Progenitor cell of endocrine pancreas (in vitro differentiated cells): ENCODE measurements around the gene SPG11. TPM values are rescaled to one million over a fixed set of nuclear protein-coding genes. Genes with fewer than 3 reads are reported as not detected.
A peak's percentile ranks its signal among the peaks of the same experiment; 100 is the strongest.

Experiments
- DNase-seq: peaks from one replicate; pipeline ENCODE4 v3.0.0; 2021; ENCODE audit warnings: low spot score; ENCODE audit not compliant: unreplicated experiment
- H3K27ac Mint-ChIP-seq: 2 replicates; pipeline ENCODE4 v1.8.0; 2021; ENCODE audit warnings: mild to moderate bottlenecking, moderate library complexity, mixed read lengths
- H3K27me3 Mint-ChIP-seq: 2 replicates; pipeline ENCODE4 v1.8.0; 2021; ENCODE audit warnings: mixed read lengths
- H3K36me3 Mint-ChIP-seq: 2 replicates; pipeline ENCODE4 v1.8.0; 2022; ENCODE audit warnings: mixed read lengths; ENCODE audit not compliant: insufficient read depth
- H3K4me1 Mint-ChIP-seq: 2 replicates; pipeline ENCODE4 v1.8.0; 2021; ENCODE audit warnings: low read depth, mixed read lengths
- H3K4me3 Mint-ChIP-seq: 2 replicates; pipeline ENCODE4 v1.8.0; 2021; ENCODE audit warnings: low read depth, mild to moderate bottlenecking, moderate library complexity, mixed read lengths
- H3K9me3 Mint-ChIP-seq: 2 replicates; pipeline ENCODE4 v1.8.0; 2021; ENCODE audit warnings: low read depth, mixed read lengths
- total RNA-seq: library from RNA; stranded (reverse); gene quantifications from 2 replicates; pipeline ENCODE4 v1.2.1, GENCODE V29; 2021
- TF ChIP-seq, protein P1 (sequence below): fragments of 200-600 bp; sonication (generic); IDR thresholded peaks from one replicate; pipeline ENCODE4 v1.5.0; 2021; ENCODE audit warnings: antibody characterized with exemption, mild to moderate bottlenecking; ENCODE audit not compliant: unreplicated experiment

The SPG11 gene
- total RNA-seq, 1 donor from 2014 or later: 96.4 TPM

DNA sequence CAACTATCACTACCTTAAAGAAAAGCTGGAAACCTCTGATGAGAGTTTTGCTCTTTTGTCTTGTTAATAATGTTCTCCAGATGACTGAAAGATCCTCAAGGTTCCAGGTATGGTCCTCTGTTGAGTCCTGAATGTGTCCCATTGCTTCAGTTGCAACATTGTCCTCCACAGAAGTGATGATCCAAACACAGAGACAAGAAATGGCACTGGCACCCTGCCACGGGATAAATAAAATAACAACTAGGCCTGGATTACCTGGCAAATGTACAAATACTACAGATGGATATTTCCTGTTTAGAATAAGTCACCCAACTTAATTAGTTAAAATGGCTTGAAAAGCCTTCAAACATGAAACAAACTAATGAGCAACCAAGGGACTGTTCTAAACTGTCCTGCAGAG is 68.2 kb downstream of the SPG11 start:
- Mint-ChIP-seq H3K27me3 (no peaks in the 10 kb centered on the region), H3K4me3 (no peak overlapping the region), H3K27ac (no peak overlapping the region), H3K36me3 (peaks cover 35% of the 10 kb centered on the region), H3K9me3 (peaks cover 5% of the 10 kb centered on the region), H3K4me1 (no peaks in the 10 kb centered on the region)
- TF ChIP-seq, protein P1, sequence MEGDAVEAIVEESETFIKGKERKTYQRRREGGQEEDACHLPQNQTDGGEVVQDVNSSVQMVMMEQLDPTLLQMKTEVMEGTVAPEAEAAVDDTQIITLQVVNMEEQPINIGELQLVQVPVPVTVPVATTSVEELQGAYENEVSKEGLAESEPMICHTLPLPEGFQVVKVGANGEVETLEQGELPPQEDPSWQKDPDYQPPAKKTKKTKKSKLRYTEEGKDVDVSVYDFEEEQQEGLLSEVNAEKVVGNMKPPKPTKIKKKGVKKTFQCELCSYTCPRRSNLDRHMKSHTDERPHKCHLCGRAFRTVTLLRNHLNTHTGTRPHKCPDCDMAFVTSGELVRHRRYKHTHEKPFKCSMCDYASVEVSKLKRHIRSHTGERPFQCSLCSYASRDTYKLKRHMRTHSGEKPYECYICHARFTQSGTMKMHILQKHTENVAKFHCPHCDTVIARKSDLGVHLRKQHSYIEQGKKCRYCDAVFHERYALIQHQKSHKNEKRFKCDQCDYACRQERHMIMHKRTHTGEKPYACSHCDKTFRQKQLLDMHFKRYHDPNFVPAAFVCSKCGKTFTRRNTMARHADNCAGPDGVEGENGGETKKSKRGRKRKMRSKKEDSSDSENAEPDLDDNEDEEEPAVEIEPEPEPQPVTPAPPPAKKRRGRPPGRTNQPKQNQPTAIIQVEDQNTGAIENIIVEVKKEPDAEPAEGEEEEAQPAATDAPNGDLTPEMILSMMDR: no peak
- no peak for DNase-seq

DNA sequence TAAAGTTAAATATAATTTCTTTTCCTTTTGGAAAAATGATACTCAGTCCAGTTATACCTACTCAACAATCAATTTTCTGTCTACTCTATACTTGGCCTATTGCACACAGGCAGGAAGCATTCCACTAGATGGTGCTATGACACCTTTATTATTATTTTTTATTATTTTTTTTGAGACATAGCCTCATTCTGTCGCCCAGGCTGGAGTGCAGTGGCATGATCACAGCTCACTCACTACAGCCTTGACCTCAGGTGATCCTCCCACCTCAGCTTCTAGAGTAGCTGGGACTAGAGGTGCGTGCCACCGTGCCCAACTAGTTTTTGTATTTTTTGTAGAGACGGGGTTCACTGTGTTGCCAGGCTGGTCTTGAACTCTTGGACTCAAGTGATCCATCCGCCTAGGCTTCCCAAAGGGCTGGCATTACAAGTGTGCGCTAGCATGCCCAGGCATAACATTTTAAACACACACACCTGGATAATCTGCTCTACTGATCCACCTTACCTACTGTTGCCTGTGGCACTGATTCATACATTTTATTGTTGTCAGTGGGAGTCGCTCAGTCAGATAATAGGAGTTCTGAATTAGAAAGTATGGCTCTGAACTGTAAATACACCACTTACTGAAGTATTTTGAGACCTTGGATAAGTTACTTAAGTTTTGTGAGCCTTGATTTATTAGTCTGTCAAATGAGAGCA is 70.3 kb downstream of the SPG11 start:
- DNase-seq: no peak
- Mint-ChIP-seq H3K4me3 (no peak overlapping the region), H3K9me3 (peaks cover 11% of the 10 kb centered on the region), H3K27ac (no peak overlapping the region), H3K27me3 (no peaks in the 10 kb centered on the region), H3K4me1 (no peaks in the 10 kb centered on the region), H3K36me3 (peaks cover 50% of the 10 kb centered on the region)
- TF ChIP-seq, protein P1: peak; percentile 54

DNA sequence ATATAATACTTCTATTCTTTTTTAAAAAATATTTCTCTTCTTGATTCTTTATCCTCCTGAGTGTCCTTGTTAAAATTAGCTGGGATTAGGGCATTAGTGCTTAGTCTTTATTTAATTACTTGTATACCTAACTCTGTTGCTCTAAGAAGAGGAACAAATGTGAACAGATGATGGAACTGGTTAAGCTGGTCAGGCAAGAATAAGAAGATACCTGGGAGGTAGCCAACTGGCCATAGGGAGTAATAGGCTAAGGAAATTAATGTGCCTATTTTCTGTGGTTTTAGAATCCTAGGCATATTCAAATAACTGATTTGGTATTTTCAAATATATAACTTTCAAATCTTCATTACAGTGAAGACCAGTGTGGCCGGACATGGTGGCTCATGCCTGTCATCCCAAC is 72.1 kb downstream of the SPG11 start:
- TF ChIP-seq, protein P1: no peak
- H3K4me3 Mint-ChIP-seq: no peak overlapping the region
- no peak for DNase-seq
- H3K4me1 Mint-ChIP-seq: no peaks in the 10 kb centered on the region
- no peak overlapping the region for H3K27ac Mint-ChIP-seq
- no peaks in the 10 kb centered on the region for H3K27me3 Mint-ChIP-seq
- H3K36me3 Mint-ChIP-seq: peaks cover 50% of the 10 kb centered on the region
- H3K9me3 Mint-ChIP-seq: peaks cover 11% of the 10 kb centered on the region

GRCh38 chr15:44588541-44588940 is 74.9 kb downstream of the SPG11 start:
- Mint-ChIP-seq H3K4me1 (no peaks in the 10 kb centered on the region), H3K27ac (no peak overlapping the region), H3K9me3 (peaks cover 11% of the 10 kb centered on the region), H3K4me3 (no peak overlapping the region), H3K36me3 (peaks cover 58% of the 10 kb centered on the region), H3K27me3 (no peaks in the 10 kb centered on the region)
- TF ChIP-seq, protein P1: no peak
- no peak for DNase-seq

- no peak overlapping the region for H3K4me3 Mint-ChIP-seq
- peaks cover 10% of the 10 kb centered on the region for H3K9me3 Mint-ChIP-seq
- TF ChIP-seq, protein P1: no peak
- no peak overlapping the region for H3K27ac Mint-ChIP-seq
- no peaks in the 10 kb centered on the region for H3K4me1 Mint-ChIP-seq
- DNase-seq: no peak
- no peaks in the 10 kb centered on the region for H3K27me3 Mint-ChIP-seq
- peaks cover 61% of the 10 kb centered on the region for H3K36me3 Mint-ChIP-seq
These were observed 77.8 kb downstream of the SPG11 start for GRCh38 chr15:44585633-44586032.
